ENCODE measurements around the gene RSF1.

- no peak for TF ChIP-seq EZH2 (IDR thresholded peaks at IDR 0.05; ENCODE audit: borderline replicate concordance, low read length)
- TF ChIP-seq CTCF (conservative IDR thresholded peaks at IDR 0.05 in 1 of 2, IDR thresholded peaks at IDR 0.05 in 1 of 2; ENCODE audit: extremely low read depth in 1 of 2, insufficient read depth in 1 of 2, low read depth in 1 of 2, low read length in 2 of 2) = no peak
Measured at GRCh38 chr11:77730789-77731188, 89.7 kb downstream of the RSF1 start.

Measured in mammary epithelial cell (primary cell).